RPMI7951 (cell line): ENCODE results near the gene CLDN9. TPM values are rescaled to one million over a fixed set of nuclear protein-coding genes. Genes with fewer than 3 reads are reported as not detected.
A peak's percentile ranks its signal among the peaks of the same experiment; 100 is the strongest.

Experiments used
- DNase-seq: peaks from one replicate; pipeline ENCODE4 v3.0.0-alpha.2; 2012; ENCODE audit warnings: low read depth
- total RNA-seq: library from RNA; depleted of rRNA; stranded (reverse); fragments of >200 nt; shearing (Covaris generic); gene quantifications from 2 replicates; pipeline ENCODE4 v1.2.3, GENCODE V29; 2014

The CLDN9 gene
- total RNA-seq, 1 experiment from 2014 or later, result not detected

DNA sequence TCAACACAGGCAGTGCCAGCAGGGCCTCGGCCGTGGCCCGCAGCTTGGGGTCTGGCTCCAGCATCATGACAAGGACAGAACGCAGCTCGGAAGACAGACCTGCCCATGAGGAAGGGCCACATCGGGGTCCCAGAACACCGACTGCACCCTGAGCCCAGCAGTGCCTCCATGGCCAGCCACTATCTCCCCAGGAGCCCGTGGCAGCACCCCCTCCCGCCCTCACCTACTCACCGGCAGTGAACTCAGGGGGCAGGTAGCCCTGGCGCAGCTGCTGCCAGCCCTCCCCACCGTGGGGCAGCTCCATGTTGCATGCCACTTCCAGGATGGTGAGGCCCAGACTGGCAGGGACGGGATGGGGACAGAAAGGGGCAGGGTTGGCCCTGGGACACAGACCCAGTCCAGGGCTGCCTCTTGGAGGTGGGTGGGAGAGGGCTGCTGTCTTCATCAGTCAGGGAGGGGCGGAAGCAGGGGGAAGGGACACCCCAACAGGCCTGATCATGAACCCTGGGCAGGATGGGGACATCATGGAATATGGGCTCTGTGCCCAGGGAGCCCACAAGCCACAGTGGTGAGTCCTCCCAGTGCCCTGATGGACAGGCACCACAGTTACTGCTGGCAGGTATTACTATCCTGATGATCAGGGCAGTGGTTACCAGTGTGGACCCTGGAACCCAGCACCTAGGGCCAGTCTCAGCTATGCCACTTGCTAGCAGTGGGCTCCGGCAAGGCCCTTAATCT is 38.2 kb upstream of the CLDN9 start:
- DNase-seq, result no peak

DNA sequence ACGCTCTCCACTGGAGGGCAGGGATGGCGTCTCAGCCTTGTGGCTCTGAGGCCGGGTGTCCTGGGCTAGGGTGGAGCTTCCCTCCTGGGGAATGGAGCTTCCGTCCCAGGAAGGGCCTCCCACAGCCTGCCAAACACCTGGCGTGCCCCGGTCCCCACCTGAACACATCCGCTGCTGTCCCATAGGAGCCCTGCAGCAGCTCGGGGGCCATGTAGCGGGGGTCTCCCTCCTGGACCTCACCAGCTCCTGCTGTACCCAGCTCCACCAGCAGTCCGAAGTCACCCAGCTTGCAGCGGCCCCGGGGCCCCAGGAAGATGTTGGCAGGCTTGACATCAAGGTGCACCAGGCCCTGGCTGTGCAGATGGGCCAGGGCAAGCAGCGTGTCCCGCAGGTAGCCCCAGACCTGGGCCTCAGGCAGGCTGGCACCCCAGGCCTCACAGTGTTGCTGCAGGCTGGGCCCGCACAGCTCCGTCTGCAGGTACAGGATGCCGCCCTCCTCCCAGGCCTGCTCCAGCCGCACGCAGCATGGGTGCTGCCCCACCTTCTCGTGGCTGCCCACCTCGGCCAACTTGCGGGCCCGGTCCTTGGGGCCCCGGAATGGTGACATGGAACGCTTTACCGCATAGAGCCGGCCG is 37.4 kb upstream of the CLDN9 start:
- DNase-seq, result no peak

DNA sequence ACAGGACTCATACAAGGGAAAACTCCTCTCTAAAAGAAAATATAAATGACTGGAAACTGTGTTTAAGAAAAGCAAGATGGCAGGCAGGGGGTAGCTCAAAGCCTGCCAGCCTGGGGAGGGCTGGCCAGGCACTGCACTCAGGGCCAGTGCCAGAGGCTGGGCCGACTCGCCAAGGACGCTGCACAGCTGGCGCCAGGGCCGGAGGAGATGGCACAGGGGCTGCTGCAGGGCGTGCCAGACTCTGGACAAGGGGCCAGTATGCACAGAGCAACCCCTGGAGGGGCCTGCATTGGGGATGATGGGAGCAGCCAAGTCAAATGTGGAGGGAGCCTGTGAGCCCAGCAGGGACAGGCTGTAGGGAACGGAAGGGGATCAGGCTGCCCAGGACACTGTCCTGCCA is 36.5 kb upstream of the CLDN9 start:
- no peak for DNase-seq

DNA sequence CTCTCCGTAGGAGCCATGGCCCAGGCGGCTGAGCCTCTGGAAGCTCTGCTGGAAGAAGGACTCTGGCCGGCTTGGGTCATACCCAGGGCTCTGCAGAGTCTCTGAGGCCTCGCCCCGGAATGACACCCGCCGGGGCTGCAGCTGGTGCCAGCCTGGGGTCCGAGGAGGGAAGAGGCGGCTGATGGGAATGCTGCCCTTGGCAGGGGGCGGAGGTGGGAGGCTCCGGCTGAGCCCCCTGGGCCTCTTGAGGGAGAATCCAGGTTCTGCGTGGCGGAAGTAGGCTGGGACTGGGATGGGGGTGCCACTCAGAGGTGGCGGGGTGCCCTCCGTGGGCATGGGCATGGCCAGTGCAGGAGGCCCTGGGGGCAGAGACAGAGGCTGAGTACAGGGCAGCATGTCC is 36.0 kb upstream of the CLDN9 start:
- DNase-seq, result no peak

DNA sequence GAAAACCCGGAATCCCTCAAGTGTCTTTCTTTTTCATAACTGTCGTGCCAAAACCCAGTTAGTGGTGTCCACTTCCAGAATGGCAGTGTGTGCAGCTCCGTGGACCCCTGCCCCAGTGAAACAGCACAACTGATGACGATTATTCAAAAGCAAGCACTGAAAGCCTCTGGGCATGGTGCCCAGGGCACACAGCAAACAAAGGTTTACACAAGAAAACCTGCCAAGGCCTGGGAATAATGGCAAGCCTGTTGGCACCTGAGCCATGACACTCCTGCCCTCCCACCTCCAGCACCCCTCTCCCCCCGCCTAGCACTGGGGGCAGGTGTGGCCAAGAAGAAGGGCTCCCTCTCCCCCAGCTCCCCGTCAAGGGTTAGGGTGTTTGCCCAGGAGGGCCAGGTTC is 35.3 kb upstream of the CLDN9 start:
- no peak for DNase-seq

GRCh38 chr16:2979669-2980226 is 33.0 kb upstream of the CLDN9 start:
- no peak for DNase-seq

- peak; percentile 81 for DNase-seq
These were observed 32.2 kb upstream of the CLDN9 start, which contains the start of gene PKMYT1 for GRCh38 chr16:2980227-2981176. TSS of gene PKMYT1 (minus strand) at chr16:2980446. CDS start at chr16:2979657, 789 bp downstream.

- no peak for DNase-seq
These were observed 31.4 kb upstream of the CLDN9 start for GRCh38 chr16:2981177-2981898.

DNA sequence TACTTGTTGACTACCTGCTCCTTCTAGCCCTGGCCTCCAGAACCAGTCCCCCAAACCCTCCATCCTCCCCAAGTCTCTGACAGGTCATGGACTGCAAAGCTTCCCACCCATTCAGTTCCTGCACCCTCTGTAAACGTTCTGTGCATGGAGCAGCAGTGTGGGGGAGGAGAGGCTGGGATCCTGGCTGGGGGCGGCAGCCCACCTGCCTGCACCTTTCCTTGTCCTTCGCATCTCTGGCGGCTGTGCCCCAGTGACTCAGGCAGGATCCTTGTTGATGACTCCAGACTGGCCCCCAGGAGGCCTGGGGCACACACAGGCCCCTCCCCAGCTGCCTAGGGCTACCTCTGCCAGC is 30.8 kb upstream of the CLDN9 start:
- no peak for DNase-seq

DNA sequence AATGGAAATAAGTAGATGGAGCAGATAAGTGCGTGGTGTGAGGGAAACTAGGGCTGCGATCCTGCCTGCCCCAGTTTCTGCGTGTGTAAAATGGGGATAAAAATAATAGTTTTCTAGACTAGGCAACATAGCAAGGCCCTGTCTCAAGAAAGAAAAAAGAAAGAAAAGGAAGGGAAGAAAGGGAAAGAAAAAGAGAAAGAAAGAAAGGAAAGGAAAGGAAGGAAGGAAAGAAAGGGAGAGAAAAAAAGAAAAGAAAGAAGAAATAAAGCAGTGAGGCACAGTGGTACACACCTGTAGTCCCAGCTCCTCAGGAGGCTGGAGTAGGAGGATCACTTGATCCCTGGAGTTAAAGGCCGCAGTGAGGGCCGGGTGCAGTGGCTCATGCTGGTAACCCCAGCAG is 30.3 kb upstream of the CLDN9 start:
- DNase-seq, result no peak

GRCh38 chr16:2983706-2984136 is 29.0 kb upstream of the CLDN9 start:
- peak; percentile 76 for DNase-seq

GRCh38 chr16:2985462-2985861 is 27.3 kb upstream of the CLDN9 start:
- DNase-seq, result no peak

DNA sequence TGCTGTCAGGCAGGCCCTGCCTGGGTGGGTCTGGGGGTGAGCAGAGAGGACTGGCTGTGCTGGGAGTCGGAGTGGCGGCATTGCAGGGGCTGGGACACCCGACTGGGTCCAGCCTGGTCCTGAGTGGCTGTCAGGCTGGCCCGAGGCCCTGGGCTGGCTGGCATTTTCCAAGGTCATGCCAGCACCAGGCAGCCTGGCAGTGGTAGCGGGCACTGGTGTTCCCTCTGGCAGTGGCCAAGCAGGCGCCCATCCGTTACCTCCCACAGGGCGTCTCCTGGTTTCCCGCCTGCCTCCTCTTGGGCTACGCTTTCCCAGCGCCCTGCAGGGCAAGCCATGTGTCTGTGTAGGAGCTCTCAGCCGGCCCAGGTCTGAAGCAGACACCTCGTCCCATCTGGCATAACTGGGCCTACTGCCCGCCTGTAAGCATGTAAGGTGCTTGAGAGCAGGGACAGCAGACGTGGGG is 26.8 kb upstream of the CLDN9 start:
- DNase-seq, result no peak

DNA sequence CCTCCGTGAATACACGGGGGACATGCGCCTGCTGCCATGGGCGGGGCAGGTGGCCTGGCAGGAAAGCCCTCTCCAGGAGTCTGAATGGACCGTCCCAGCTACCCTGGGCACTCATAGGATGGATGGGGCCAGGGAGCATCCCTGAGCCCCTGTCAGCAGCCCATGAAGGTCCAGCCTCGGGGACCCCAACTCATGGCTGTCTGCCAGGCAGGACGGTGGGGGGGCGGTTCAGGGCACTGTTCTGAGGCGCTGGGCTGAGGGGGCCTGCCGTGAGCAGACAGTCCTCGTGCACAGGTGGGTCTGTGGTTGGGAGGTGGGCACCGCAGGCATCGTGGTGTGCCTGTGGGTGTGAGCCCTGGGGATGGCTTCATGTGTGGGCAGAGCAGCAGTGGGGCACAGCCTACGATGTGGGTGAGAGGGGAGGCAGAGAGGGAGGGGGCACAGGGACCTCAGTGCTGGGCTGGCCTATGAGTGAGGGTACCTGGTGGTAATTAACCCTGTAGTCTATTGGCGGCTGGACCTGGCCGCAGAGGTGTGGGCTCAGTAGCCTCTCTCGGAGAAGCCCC is 26.0 kb upstream of the CLDN9 start:
- no peak for DNase-seq

DNA sequence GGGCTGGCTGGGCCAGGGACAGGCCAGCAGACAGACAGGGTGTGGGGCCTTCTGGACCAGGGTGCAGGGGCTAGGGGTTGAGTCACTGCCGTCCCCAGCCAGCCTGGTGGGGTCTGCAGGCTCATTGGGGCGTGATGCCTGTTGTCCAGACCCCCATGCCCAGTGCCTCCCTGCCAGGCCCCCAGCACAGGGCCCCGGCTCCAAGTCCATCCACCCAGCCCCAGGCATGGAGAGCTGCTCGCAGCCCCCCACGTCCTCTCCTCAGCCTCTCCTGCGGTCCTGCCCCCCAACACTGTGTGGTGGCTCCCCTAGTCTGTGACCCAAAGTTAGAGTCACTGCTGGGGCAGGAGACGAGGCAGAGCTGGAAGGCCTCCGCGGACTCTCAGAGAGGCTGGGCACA is 25.4 kb upstream of the CLDN9 start:
- no peak for DNase-seq

DNA sequence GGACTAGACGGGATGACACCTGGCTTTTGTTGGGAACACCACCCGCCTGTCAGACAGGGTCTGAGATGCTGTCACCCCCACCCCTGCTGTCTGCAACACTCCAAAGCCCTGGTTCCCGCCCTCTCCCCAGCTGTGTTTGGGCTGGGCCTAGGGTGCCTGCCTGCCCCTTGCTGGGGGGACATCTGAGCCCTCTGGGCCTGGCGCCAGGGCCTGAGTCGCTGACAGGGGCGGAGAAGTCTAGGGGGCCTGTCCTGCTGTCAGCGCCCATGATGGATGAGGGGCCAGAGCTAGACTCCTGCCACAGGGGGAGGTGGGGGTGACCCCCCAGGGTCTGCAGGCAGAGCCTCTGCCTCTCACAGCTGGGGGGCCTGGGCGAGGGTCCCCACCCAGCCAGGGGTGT is 24.9 kb upstream of the CLDN9 start:
- no peak for DNase-seq

GRCh38 chr16:2988590-2989099 is 24.1 kb upstream of the CLDN9 start:
- DNase-seq, result no peak

- no peak for DNase-seq
These were observed 21.8 kb upstream of the CLDN9 start for GRCh38 chr16:2990891-2991290.

DNA sequence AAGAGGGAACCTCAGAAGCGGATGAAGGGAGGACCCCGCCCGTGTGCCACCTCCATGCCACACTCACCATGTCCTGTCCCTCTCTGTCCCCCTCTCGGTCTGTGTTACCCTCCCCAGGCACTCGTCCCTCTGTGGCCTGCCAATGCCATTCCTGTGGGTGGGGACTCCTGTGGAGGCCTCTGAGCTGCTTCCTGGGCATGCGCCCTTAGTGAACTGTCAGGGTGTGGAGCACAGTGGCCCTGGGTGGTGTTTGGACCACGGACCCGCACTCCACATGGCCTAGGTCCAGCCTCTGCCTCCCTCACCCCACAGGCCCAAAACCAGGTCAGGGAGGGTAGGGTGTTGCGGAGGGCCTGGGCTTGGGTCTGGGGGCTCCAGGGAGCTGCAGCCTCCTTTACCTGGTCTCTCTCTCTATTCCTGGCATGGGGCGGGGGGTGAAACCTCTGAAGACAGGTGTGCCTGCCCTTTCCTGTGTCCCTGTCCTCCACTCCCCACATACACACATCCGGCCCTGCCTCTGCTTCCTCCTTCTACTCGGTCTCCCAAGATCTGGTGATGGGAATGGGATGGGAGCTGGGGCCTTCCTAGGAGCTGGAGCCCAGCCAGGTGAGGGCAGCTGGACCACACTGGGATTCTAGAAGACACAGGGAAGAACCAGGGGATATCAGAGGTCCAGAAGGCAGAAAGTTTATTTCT is 21.0 kb upstream of the CLDN9 start:
- no peak for DNase-seq
